ENCODE results near the gene THAP9.
"Not testable (repeated sequence)": the region's sequence is repeated elsewhere in the genome, so short reads cannot be mapped to it uniquely, and the experiment has no call there.

The THAP9 gene, protein sequence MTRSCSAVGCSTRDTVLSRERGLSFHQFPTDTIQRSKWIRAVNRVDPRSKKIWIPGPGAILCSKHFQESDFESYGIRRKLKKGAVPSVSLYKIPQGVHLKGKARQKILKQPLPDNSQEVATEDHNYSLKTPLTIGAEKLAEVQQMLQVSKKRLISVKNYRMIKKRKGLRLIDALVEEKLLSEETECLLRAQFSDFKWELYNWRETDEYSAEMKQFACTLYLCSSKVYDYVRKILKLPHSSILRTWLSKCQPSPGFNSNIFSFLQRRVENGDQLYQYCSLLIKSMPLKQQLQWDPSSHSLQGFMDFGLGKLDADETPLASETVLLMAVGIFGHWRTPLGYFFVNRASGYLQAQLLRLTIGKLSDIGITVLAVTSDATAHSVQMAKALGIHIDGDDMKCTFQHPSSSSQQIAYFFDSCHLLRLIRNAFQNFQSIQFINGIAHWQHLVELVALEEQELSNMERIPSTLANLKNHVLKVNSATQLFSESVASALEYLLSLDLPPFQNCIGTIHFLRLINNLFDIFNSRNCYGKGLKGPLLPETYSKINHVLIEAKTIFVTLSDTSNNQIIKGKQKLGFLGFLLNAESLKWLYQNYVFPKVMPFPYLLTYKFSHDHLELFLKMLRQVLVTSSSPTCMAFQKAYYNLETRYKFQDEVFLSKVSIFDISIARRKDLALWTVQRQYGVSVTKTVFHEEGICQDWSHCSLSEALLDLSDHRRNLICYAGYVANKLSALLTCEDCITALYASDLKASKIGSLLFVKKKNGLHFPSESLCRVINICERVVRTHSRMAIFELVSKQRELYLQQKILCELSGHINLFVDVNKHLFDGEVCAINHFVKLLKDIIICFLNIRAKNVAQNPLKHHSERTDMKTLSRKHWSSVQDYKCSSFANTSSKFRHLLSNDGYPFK

DNA sequence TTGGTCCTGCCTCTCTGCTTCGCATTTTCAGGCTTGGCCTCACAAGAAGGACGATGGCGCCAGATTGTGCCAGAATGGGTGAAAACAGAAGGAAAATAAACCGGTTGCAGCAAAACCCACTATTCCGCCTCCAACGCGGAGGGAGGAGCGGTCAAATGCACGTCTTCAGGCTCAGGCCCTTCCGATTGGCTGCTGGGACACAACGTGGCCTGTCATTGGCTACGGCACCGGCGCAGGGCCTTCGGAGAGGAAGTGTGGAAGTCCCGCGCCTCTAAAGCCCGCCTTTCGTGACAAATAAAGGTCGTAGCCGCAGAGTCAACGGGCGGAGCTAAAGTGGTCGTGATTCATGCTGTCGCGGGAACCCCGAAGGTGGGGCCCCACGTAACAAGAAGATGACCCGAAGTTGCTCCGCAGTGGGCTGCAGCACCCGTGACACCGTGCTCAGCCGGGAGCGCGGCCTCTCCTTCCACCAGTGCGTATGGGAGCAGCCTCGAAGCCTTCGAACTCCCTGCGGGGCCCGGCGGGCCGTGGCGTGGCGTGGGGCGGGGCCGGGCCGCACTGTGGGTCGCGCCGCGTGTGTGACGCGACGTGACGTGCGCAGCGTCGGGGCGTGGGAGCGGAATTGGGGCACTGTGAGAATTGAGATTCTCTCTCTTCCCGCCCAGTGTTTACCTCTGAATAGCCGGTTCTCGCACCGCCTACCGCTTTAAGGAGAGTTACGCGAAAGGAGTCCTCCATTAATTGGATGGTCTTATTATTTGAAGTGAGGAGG is at the start of gene THAP9:
Gene THAP9, plus strand, starts transcription at position 325 of the 772 bp plus-strand sequence. Its CDS starts 68 bp downstream, at position 393.
- DNase-seq (ENCODE audit: low spot score): peak; percentile 95

DNA sequence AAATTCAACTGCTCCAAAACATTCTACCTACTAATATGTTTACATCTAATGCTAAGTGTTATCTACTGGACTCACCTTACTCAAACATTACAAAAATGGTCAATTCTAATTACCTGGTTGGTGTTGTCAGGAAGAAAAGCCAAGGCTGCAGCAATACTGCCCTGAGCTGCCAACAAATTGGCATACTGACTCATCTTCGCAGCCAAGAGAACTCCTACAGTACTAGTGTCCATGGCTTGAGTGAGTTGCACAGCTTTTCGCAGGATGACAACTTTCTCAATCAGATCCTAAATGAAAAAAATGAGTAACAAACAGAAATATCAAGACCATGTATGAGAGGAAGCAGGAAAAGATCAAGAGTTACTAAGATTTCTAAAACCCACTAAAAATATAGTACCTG is 49.2 kb upstream of the THAP9 start:
- no peak for DNase-seq (ENCODE audit: low spot score)

DNA sequence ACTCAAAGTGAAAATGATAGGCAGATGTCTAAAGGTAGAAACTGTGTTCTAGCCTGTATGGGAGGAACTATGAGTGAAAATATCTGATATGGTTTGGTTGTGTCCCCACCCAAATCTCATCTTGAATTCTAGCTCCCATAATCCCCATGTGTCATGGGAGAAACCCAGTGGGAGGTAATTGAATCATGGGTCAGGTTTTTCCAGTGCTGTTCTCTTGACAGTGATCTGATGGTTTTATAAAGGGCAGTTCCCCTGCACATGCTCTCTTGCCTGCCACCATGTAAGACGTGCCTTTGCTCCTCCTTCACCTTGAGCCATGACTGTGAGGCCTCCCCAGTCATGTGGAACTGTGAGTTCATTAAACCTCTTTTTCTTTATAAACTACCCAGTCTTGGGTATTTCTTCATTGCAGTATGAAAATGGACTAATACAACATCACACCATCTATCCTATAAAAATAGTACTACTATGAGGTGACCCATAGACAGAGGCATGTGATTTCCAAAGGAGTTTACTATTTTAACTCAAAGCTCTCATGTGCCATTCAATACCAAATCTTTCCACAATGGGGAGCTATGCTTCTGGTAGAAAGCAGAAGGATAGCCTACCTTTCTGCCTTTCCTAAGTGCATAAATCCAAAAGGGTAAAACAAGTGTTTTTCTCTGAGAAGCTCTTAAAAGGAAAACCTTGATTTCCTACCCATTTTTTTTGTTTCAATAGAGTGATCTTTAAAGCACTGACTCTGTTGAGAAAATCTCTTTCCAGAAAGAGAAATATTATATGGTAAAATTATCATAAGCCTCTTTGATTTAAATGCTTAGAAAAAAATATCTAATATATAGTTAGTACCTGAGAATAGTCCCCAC is 48.4 kb upstream of the THAP9 start:
- DNase-seq (ENCODE audit: low spot score): peak; percentile 11

DNA sequence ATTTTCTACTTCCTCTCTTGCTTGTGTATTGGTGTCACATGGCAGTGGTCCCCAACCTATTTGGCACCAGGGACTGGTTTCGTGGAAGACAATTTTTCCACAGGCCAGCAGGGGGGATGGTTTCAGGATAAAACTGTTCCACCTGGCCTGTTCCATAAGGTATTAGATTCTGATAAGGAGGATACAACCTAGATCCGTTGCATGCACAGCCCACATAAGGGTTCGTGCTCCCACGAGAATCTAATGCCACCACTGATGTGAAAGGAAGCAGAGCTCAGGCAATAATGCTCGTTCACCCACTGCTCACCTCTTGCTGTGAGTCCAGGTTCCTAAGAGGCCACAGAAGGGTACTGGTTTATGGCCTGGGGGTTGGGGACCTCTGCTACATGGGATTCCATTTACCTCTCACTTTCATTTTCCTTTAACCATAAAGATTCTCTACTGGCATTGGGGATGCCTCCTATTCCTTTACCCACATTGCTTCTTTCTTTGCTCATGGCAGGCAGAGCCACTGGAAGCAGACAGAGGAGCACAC is 47.7 kb upstream of the THAP9 start:
- DNase-seq (ENCODE audit: low spot score): no peak

DNA sequence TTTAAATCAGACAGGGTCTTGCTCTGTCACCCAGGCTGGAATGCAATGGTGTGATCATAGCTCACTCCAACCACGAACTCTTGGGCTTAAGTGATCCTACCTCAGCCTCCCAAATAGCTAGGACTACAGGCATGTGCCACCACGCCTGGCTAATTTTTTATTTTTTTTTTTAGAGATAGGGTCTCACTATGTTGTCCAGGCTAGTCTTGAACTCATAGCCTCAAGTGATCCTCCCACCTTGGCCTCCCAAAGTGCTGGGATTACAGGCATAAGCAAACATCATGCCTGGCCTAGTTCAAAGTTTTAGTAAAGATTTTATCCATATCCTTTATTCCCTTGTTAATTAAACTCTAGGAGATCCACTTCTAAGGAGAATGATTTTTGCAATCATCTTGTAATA is 40.0 kb upstream of the THAP9 start:
- DNase-seq (ENCODE audit: low spot score): not testable (repeated sequence)

DNA sequence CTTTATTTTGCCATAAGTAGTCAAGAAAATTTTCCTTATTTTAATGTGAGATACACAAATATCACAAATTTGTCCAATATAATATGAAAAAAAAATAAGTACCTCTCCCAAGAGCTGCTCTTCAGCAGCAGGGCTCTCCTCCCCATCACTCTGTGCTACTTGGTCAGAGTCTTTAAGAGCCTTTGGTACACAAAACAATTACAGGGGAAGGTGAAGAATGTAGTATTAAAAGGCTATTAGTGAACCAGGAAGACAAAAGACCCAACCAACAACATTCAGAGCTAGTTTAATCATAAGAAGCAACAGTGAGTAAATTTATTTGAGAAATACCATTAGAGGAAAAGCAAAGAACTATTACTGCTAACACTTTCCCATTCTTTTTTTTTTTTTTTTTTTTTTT is 39.0 kb upstream of the THAP9 start:
- DNase-seq (ENCODE audit: low spot score): no peak

DNA sequence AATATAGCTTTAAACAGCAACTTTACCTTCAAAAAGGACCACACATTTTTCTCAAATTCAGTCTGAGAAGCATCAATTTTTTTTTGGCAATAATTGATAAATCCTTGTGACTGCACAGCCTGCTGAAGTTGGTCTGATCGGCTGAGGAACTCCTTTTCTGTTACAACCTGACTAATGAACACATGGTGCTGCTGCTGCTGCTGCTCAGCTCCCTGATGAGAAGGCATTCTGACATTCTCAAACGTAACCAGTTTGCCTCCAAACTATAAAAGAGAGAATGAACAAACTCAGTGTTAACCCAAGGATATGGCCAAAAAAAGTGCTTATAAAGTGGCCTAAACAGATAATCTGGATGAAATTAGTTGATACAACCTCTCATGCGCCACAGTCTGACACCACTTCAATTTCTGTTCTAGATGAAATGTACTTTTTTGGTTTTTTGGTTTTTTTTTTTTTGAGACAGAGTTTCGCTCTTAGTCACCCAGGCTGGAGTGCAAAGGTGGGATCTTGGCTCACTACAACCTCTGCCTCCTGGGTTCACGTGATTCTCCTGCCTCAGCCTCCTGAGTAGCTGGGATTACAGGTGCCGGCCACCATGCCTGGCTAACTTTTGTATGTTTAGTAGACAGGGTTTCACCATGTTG is 36.1 kb upstream of the THAP9 start:
- no peak for DNase-seq (ENCODE audit: low spot score)

DNA sequence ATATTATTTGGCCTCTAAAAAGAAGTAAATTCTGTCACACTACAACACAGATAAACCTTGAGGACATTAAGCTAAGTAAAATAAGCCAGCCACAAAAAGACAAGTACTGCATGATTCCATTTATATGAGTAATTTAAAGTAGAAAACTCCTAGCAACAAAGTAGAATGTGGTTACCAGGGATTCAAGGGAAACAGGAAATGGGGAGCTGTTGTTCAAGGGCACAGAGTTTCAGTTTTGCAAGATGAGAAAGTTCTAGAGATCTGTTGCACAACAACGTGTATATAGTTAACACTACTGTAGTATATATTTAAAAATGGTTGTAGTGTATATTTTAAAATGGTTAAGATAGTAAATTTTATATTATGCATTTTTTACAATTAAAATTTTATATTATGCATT is 34.9 kb upstream of the THAP9 start:
- DNase-seq (ENCODE audit: low spot score): peak; percentile 74

DNA sequence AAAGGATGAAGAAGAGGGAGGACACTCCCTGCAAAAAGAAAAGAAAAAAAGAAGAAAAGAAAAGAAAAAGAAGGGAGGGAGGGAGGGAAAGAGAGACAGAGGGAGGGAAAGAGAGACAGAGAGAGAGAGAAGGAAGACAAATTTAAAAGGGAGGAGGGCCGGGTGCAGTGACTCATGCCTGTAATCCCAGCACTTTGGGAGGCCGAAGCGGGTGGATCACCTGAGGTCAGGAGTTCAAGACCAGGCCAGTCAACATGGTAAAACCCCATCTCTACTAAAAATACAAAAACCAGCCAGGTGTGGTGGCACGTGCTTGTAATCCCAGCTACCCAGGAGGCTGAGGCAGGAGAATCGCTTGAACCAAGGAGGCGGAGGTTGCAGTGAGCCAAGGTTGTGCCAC is 34.5 kb upstream of the THAP9 start:
- not testable (repeated sequence) for DNase-seq (ENCODE audit: low spot score)

DNA sequence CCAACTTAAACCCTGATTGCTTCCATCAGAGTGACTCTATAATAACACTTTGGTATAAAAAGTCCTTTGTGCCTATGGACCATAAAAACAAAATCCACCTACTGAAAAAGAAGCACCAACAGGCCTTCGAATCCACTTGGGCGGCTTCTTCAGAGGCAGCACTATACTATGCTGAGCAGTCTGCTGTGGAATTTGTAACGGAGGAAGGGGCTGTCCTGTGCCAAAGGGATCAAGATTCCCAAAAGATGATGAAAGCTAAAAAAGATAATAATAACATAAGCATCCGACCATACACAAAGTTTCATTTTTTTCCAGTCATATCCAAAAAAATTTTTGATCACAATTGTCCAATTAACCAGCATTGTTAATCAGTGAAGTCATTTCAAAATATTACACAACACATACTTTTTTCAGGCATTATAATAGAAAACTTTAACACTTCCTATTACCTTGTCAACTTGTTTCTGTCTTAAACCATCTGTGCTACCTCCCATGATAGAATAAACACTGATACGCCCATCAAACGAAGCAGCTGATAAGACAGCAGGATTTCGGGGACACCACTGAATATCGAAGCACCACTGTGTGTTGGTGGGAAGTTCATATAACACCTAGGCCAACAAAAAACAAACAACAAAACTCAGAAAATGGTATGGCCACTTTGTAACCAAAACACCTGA is 33.7 kb upstream of the THAP9 start:
- no peak for DNase-seq (ENCODE audit: low spot score)

DNA sequence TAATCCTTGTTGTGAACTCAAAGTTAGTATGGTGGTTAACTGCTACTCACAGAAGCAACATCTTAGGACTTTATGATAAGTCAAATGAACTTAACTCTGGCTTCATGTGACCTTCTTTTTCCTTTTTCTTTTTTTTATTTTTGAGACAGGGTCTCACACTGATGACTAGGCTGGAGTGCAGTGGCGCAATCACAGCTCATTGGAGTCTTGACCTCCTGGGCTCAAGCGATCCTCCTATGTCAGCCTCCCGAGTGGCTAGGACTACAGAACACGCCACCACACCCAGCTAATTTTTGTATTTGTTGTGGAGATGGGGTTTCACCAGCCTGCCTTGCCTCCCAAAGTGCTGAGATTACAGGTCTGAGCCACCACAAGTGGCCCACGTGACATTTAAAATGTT is 32.0 kb upstream of the THAP9 start:
- no peak for DNase-seq (ENCODE audit: low spot score)

DNA sequence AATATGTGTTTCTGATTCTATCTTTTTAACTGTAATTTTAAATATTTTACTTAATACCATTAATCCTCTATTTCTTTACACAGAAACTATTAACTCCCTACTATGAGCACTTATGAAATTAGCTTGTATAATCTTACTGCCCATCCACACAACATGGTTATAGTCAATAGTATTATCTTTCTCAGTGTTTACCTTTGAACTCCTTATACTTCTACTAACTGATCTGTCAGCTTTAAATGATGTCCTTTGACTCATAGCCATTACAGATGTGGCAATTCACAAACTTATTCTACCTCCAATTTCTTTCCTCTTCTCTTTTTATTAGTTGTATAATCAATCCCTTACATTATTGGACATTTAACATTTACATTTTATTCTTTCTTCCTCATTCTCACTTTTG is 15.1 kb upstream of the THAP9 start:
- DNase-seq (ENCODE audit: low spot score): no peak

DNA sequence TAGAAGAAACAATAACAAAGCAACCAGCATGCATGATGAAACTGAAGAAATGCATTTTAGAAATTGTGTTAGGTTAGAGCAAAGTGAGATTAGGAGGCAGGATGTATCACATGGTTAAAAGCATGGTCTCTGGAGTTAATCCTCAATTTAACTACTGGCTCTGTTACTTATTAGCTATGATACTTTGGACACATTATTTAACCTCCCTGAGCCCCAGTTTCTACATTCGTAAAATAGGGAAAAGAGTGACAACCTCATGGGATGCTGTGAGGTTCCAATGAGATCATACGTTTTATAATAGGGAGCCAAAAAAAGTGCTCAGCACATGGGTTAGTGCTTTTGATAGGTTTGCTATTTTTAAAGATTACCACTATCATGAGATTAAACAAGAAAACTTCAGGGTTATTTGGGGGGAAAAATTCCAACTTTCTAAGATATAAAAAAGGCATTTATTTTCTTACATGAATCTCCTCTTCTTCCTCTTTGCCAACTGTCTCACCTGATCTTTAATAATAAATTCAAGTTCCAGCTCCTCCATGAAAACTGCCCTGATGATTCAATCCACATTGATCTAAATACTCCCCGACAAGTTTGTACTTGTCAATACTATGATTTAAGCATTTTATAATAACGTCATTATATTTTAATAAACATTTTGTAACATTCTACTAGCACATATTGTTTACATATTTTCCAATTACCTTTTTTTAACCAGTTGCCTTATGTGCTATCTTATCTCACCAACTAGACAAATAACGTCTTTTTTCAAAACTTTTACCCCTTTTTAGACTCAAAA is 14.2 kb upstream of the THAP9 start:
- DNase-seq (ENCODE audit: low spot score): no peak

DNA sequence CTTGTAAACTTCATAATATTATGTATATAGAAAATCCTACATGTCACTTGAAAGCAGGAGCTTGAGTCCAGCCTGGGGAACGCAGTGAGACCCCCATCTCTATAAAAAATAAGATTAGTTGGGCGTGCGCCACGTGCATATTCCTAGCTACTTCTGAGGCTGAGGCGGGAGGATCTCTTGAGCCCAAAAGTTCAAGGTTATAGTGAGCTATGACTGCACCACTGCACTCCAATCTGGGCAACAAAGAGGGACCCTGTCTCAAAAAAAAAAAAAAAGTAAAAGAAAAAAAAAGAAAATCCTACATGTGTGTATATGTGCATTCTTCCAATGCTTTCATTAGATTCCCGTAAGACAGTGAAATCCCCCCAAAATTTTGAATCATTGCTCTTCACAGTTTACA is 11.2 kb upstream of the THAP9 start:
- DNase-seq (ENCODE audit: low spot score): no peak

DNA sequence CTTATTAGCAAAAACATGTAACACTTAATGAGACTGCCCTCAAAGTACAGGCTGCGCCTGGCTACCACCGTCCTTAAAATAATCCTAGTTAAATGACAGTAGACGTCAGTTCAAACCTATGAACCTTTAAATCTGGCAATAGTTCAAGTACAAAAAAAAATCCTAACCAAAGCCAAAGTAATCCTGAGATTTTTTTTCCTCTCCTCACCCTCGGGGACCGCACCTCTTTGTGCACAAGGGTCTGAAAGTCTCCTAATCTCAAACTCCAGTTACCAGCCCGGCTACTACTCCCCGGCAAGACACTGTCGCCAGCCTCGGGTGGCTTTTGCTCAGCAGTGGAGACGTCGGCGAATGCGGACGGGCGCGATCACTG is 10.0 kb upstream of the THAP9 start:
- no peak for DNase-seq (ENCODE audit: low spot score)

DNA sequence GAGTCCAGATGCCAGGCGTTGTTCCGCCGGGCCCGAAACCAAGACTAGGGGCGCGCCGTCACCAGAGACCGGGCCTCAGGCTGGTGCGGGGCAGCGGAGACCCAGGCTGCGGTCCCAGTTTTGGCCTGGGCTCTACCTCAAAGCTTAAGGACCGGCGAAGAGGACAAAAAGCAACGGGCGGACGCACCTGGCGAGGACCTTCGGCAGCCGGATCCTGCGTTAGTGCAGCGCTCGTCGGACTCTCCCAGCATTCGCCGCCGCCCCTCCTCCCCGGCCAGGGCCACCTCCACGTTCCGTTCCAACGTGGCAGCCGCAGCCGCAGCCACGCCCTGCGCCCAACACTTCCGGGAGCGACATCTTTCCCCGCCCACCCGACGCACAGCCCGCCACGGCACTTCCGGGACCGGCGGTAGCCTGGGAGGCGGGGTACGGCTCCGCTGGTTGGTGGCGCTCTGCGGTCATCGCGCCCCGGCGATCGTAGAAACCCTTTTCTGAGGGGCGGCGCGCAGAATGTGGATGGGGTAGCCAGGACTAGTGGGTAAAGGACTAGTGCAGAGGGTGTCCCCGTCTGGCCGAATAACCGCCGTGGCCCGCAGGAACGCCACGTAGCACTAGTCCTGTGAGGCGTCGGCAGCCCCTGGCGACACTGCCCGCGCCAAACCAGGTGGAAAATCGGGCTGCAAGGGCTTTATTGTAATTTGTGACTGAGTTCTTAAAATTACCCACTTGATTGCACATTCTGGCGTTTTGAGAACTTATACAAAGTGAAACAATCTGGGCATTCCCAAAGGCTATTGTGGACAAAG is 9.4 kb upstream of the THAP9 start, which contains the start of gene SEC31A:
Gene SEC31A, minus strand, starts transcription at position 253 of the 806 bp plus-strand sequence. CDS start 9,217 bp downstream, outside the sequence.
- DNase-seq (ENCODE audit: low spot score): peak; percentile 96

DNA sequence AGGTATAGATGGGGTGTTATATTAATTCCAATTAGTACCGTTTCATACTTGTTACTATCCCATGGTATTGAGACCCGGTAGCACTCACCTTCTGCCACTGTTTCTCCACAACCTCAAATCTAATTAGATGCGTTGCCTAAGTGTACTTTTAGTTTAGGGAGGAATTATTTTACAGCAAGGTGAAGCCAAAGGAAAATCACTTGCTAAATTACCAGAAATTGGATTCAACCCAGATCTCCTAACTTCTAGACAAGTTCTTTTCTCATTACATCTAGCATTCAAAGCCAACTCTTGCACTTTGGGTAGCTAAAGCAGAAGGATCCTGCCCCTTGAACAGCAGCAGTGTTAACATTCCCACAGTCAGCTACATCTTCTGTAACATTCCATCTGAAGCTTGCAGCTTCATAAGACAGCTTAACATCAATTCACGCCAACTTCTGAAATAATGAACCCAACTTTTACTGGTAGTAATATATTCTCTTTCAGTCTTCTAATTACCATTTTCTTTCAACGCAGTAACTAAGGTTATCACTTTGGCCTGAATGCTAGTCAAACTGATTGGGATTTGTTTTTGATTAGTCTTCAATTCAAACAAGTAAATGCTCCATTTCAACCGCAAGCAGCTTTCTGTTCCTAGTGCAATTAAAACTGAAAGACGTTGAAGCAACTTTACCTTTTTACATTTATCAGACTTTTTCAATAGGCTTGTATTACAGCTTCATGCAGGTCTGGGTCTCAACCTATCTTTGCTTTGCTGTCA is 8.6 kb upstream of the THAP9 start:
- DNase-seq (ENCODE audit: low spot score): no peak

DNA sequence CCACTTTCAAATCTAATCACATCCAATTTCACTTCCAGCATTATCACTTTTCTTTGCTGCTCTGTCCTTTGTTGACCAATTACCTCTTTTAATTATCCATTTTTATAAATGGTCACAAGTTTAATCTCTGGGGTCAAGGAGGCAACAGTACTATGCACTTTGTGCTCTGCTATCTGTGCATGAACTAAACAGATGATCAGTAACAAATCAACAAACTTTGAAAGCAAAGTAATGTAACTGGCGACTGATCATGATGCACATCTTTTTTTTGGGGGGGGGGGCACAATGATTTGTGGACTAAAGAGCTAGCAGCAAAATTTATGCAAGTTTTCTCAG is 8.1 kb upstream of the THAP9 start:
- DNase-seq (ENCODE audit: low spot score): no peak
